ENCODE results near the gene OSBPL2.

OSBPL2 gene

DNA sequence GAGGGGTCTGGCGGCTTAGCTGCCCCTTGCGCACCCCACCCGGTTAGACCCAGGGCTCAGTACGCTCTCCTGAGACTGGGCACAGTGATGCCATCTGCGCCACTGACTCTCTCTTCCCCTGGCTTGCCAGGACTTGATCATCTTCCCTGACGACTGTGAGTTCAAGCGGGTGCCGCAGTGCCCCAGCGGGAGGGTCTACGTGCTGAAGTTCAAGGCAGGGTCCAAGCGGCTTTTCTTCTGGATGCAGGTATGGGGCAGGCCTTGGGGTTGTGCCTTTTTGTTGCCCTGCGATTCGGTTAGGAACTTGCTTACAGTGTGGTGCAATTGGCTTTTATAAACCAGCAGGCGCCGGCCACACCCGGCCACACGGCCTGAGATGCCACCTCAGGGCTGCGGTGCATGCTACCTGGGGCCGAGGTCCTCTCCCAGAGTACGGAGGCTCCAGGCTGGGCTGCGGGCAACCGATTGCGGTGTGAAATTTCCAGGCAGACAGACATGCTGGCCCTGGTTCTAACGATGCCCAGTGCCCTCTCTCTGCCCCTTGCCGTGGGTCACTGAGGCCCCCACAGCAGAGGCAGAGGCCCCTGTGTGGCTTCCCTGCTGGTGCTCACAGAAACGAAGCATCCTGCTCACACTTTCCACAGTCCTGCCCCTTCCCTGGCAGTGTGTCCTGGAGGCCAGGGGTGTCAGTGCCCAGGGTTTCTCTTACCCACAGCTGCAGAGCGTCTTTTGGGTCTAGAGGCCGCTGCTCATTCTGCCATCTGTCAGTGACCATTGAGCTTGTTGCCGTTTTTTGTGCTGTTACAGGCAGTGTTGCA, 66.2 kb downstream of the OSBPL2 start:
- DNase-seq: no peak

DNA sequence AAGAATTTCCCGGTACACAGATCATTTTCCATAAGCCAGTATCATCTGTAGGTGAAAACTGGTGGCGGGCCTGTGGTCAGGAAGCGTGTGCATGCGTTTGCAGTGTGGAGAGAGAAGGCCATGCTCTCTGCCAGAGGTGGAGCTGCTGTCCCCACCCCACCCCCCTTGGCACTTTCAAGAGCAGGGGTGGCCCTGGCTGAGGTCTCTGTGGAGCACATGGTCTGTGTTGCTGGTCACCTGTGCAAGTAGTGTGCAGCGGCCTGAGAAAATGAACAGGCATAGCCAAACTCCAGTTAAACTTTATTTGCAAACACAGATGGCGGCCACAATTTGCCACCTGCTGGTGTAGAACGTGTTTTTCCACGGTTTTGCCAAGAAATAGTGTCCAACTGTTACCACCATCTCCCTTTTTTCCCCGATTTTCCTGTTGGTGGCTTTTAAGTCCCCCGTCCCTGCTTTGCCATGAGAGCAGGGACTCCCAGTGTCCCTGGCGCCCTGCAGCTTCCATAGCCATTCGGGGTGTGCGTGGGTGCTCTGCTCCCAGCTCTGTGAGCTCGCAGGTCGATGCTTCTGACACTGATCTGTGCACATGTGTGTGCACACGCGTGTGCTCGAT, 66.9 kb downstream of the OSBPL2 start:
- DNase-seq: no peak

DNA sequence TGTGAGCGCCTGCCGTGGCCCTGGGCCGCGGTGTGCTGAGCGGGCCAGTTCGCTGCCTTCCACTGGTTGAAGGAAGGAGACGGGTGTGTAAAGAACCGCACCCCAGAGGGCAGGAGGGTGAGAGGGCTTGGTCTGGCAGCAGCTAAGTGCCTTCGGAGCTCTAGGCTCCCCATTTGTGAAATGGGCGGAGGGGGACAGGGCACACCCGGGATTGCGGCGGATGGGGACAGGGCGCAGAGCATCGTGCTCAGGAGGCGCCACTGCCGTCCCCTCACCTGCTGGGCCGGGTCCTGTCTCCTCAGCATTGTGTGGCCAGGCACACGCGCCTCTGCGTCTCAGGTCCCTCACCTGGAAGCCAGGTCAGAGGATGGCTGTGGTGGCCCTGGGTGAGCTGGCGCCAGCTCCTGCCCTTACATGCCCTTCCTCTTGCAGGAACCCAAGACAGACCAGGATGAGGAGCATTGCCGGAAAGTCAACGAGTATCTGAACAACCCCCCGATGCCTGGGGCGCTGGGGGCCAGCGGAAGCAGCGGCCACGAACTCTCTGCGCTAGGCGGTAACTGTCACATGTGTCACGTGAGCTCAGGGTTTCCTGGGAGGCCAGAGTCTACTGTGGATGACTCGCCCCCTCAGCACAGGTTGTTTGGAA, 67.6 kb downstream of the OSBPL2 start:
- DNase-seq: no peak

DNA sequence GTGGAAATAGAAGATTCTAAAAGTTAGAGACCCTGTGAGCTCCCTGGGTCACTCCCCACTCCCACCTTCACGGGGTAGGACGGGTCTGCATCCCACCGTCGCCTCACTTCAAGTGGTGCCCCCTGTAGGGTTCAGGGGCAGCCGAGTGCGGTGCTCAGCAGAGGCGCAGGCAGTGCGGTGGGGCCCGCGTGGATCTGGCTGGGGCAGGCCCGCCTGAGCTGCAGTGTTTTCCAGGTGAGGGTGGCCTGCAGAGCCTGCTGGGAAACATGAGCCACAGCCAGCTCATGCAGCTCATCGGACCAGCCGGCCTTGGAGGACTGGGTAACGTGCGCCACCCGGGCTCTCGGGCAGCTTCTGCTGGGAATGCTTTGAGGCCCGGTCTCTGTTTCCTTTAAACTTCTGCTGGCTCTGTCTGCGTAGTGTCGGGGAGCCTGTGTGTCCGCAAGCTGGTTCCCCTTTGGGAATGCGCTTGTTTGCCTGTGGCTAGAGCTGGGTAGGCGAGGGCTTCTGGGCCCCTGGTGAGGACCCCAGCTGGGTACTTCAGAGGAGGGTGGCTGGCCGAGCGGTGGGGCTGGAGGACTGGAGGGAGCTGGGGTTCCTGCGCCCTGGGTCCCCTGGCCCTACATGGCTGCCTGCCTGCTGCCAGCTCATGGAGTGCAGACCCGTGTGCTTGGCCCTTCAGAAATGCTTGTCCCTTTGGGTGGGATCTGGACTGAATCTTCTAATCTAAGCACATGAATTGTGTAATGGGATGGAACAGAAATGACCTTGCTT, 68.3 kb downstream of the OSBPL2 start:
- no peak for DNase-seq

DNA sequence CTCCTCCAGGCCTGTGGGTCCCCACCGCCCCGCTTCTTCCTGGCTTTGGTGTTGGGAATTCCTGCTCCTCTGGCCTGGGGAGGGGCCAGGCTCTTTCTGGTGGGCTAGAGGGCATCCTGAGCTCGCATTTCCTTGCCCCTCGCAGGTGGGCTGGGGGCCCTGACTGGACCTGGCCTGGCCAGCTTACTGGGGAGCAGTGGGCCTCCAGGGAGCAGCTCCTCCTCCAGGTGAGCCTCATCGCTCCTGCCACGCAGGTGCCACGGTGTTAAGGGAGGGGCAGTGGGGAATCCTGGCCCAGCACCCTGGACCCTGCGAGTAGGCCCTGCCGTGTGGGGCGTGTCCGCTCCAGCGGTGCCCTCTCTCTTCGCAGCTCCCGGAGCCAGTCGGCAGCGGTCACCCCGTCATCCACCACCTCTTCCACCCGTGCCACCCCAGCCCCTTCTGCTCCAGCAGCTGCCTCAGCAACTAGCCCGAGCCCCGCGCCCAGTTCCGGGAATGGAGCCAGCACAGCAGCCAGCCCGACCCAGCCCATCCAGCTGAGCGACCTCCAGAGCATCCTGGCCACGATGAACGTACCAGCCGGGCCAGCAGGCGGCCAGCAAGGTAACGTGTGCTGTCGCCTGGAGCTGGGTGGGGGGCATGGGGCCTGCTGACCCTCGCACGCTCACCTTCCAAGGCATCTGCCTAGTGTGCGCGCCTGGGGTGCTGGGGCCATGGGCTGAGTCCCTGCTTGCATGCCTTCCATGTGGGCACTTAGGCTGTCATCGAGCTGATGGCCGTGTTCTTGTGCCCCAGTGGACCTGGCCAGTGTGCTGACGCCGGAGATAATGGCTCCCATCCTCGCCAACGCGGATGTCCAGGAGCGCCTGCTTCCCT, 69.1 kb downstream of the OSBPL2 start:
- DNase-seq: no peak

DNA sequence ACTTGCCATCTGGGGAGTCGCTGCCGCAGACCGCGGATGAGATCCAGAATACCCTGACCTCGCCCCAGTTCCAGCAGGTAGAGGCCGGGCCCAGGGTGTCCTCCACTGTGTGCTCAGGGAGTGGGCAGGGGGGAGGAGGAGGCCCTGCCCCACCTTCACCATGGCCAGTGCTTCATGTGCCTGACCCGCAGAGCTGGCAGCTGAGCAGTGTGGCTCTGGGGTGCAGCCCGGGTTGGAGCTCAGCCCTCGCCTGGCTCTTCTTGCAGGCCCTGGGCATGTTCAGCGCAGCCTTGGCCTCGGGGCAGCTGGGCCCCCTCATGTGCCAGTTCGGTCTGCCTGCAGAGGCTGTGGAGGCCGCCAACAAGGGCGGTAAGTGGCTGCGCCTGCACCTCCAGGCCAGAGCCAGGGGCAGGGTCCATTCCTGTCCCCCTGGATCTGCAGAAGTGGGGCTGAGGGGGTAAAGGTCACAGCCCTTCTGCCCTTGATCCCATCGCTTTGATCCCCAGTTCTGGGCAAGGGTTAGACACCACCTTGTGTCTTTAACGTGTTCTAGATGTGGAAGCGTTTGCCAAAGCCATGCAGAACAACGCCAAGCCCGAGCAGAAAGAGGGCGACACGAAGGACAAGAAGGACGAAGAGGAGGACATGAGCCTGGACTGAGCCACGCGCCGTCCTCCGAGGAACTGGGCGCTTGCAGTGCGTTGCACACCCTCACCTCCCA, 69.9 kb downstream of the OSBPL2 start:
- no peak for DNase-seq

DNA sequence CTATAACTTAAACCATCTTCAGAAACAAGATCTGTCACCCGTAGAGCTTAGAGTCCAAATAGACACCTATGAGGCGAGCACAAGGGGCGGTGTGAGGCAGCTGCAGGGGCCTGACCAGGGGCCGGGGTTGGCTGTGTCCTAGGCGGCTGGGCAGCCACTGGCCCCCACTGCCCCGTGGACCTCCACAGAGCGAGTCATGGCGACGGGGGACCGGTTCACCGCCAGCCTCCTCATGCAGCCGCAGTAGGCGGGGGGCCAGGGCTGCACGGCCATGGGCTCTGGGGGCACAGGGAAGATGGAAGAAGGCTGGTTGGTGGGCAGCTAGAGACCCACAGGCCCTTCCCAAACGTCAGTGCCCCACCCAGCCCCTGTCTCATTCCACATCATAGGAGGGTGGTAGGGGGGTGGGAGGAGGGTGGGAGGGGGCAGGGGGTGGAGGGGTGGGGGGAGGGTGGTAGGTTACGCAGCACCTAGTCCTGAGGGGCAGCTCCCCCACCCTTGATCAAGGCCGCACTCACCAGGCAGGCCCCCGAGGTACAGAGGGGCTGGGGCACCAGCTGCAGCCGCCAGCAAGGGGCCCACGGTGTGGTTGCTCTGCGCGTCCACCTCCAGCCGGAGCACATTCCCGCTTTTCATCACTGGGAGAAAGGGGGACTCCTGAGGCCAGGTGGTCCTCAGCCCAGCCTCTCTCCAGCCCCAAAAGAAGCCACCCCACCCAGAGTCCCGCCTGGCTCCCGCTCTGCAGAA, 71.0 kb downstream of the OSBPL2 start:
- no peak for DNase-seq

DNA sequence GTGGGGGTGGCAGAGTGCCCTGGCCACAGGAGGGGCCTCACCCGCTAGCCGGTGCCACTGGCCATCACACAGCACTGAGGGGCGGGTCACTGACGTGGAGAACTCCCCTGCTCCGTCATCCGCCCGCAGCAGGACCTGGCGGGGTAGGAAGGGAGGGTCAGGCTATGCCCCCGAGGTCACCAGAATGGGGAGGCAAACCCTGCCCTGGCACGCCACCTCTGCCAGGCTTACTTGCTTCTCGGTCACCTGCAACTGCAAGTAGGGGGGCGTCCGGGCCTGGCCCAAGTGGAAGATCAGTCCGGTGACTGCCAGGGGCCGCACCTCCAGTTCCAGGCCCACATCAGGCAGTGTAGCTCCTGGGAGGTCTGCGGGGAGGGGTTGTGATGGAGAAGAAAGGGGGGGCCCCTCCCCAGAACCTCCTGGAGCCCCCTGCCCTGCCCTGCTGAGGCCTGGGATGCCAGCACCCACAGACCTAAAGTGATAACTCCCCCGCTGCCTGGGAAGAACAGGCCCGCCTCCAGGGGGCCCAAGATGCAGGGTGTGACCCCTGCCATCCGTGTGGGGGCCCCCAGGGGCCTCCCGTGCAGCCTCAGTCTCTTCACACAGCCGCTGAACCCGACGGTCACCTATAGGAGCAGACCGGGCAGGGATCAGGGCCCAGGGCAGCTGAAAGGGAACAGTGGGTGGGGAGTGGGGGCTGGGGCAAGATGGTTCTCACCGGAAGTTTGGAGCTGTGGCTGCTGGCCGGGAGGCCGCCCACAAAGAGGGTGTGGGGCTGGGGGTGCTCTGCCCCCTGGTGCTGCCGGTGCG, 71.8 kb downstream of the OSBPL2 start:
- no peak for DNase-seq

DNA sequence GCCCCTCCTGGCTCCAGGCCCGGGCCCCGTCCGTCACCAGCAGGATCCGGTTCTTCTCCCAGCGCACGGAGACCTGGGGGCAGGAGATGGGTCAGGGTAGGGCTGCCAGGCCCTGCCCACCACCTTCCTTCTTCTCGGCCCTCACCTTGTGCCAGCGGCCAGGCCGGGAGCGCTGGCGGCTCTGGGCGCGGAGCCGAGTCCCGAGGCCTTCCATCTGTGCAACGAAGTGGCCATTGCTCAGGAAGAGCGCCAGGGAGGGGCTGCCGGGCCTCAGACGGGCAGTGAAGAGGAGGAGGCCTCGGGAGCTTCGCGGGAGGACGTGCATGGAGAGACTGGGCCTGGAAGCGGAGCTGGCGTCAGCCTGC, 72.4 kb downstream of the OSBPL2 start:
- no peak for DNase-seq

DNA sequence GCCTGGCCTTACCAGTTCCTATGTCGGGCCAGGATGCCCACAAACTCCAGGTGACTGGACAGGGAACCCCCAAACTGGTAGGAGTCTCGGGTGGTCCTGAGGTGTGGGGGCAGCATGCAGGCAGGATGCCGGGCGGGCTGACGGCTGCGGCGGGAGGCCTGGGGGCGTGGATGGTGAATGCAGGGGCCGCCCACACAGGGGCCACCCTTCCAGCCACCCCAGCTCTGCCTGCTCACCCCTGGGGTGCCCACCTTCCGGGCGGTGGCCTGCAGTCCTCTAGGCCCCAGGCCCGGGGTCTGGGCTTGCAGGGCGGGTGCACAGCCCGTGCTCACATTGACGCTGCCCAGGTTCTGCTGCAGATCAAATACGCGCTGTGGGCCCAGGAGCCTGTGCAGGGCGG, 72.8 kb downstream of the OSBPL2 start:
- DNase-seq: no peak

DNA sequence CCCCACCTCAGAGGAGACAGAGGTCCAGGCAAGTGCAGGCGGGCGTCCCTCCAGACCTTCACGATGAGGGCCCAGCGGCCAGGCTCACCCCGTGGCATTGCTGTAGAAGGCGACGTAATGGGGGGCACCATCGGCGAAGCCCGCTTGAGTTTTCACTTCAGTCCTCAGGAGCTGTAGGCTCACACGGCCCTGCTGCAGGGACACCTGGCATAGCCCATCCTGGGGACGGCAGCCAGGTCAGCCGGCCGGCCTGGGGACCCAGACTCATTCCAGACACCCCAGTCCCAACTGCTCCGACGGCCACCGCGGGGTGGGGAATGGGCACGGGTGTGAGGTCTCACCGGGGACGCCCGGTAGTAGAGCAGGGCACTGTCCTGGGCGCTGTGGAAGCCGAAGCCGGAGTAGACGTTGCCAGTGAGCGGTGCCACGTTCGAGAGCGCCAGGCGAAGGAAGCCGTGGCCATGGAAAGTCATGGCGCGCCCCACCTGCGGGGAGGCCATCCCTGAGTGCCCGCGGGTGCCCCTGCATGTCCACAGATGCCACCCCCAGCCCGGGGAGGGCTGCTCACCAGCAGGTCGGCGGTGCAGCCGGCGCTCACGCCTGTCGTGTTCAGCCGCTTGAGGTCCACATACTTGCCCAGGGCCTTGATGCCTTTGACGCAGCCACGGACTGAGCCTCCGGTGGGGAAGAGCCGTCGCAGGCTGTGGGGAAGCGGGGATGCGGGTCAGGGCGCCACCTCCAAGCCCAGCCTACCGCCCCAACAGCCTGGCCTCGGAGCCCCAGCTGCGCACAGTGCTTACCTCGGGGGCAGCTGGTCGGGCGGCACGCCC, 73.7 kb downstream of the OSBPL2 start:
- DNase-seq: no peak

DNA sequence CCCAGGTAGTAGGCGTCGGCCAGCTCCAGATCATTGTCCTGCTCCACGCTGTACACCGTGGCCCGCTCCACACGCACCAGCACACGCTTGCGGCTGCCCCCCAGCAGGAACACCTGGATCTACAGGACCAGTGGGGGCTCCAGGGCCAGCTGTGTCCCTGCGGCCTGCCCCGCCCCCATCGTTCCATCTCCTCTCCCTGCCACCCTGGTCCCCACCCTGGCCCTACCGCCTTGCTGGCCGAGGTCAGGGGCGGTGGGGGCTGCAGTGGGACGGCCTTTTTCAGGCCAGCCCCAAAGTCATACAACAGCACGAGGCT, 74.3 kb downstream of the OSBPL2 start:
- no peak for DNase-seq

DNA sequence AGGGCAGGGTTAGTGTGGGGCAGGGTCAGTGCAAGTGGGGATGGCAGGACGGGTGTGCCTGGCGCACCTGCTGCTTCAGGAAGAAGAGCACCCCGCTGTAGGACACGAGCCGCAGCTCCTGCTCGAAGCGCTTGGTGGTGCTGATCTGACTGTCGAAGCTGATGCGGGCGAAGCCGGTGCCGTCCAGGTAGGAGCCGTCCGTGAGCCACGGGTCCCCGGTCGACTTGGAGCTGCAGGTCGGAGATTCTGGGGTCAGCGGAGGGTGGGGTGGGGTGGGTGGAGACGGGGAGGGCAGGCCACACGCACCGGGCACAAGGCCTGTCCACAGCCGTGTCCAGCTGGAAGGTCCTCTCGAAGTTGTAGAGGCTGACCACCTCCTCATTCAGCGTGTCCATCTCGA, 74.7 kb downstream of the OSBPL2 start:
- DNase-seq: no peak

DNA sequence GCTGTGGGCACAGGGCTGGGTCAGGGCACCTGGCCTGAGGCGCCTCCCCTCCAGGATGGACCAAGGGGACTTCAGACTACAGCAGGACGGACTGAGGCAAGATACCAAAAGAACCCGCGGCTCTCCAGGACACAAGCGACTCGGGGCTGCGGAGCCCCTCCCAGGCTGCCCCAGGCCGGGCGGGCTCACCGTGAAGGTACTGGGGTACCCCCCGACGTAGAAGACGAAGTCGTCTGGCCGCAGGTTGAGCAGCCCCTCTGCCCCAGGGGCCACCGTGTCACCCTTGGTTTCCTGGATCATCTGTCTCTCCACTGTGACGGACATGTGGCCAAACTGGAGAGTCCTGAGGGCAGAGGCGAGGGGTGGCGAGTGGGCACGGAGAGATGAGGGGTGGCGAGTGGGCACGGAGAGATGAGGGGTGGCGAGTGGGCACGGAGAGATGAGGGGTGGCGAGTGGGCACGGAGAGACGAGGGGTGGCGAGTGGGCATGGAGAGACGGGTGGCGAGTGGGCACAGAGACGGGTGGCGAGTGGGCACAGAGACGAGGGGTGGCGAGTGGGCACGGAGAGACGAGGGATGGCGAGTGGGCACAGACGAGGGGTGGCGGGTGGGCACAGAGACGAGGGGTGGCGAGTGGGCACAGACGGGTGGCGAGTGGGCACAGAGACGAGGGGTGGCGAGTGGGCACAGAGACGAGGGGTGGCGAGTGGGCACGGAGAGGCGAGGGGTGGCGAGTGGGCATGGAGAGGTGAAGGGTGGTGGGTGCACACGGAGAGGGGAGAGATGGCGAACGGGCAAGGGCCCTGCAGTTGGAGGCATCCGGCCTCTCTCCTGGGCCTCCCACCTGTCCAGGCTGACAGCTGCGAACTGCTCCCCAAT, 75.4 kb downstream of the OSBPL2 start:
- no peak for DNase-seq

DNA sequence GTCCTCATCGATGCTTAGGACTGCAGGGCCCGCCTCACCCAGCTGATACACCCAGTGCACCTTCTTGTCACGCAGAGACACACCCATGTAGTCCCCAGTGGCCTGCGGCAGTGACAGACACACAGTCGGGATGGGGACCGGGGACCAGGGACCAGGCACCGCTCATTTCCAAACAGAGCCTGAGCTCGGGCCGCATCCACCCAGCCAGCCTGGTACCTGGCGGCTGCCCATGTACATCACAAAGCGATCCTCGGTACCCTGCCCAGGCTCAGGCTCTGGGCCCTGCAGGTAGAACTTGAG, 76.0 kb downstream of the OSBPL2 start:
- no peak for DNase-seq

DNA sequence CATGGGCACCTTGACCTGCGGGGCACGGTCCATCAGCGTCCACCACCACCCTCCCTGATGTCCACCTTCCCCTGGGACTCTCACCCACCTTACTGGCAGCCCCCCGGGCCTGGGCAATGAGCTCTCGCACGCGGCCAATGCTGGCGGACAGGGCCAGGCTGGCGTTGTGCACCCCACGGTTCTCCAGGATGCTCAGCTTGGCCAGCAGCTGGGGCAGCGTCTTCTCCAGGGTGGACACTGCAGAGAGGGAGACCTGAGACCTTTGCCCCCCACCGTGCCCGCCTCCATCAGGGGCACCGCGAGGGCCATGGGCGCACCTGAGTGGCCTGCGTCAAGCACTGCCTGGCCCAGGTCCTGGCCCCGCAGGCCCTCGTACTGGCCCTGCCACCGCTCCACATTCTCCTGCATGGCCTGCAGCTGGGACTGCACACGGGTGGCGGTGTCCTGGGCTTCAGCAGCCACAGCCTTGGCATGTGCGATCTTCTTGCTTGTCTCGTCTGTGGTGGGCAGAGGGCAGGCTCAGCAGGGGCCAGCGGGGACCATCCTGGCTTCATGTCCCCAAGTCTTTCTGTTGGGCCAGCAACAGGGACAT, 76.5 kb downstream of the OSBPL2 start:
- no peak for DNase-seq

DNA sequence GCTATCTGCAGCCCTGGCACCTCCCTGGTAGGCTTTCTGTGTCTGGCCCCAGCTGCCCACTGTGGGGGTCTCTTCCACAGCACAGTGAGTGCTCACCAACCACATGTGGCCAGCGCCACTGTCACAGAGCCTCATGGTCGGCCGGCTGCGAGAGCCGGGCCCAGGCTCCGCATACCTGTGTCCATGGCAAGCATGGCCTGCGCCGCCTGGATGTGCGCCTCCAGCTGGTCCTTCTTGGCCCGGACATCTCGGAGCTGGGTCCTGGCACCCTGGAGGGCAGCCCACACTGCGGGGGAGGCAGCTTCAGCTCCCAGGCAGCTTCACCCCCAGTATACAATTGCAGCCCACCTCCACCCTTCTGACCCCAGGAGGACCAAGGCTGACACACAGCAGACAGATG, 77.5 kb downstream of the OSBPL2 start:
- DNase-seq: no peak

Data from activated CD4-positive, alpha-beta T cell treated with anti-CD3 and anti-CD28 coated beads for 48 hours (primary cell).